Measurements from ENCODE around the gene ABCC1.

Gene ABCC1

GRCh38 chr16:15952265-15952711, 2.9 kb downstream of the ABCC1 start:
- ChIA-PET CTCF (interaction anchor here (0.6 kb wide), 1 partner anchor 71 kb away, joined by 4 read pairs; no protein-coding TSS in a partner anchor), POLR2A (no interaction called here)
- H3K27ac ChIP-seq (ENCODE audit: extremely low read depth, low read depth, low read length): no peak overlapping the region
- H3K9me3 ChIP-seq (ENCODE audit: control insufficient read depth, insufficient read depth, low read depth, low read length): no peaks in the 10 kb centered on the region
- no peak for TF ChIP-seq TCF7L2 (IDR thresholded peaks at IDR 0.05; ENCODE audit: borderline replicate concordance, low read depth, low read length)
- TF ChIP-seq ZNF639 (tag by site-specific recombination; IDR thresholded peaks at IDR 0.05): no peak
- no peak for TF ChIP-seq ZNF140 (tag by site-specific recombination; IDR thresholded peaks at IDR 0.05)
- TF ChIP-seq, protein P1, sequence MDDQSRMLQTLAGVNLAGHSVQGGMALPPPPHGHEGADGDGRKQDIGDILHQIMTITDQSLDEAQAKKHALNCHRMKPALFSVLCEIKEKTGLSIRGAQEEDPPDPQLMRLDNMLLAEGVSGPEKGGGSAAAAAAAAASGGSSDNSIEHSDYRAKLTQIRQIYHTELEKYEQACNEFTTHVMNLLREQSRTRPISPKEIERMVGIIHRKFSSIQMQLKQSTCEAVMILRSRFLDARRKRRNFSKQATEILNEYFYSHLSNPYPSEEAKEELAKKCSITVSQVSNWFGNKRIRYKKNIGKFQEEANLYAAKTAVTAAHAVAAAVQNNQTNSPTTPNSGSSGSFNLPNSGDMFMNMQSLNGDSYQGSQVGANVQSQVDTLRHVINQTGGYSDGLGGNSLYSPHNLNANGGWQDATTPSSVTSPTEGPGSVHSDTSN (CRISPR knock-in tag; IDR thresholded peaks at IDR 0.05): no peak
- TF ChIP-seq ZEB2 (tag by site-specific recombination; IDR thresholded peaks at IDR 0.05): no peak
- no peak for TF ChIP-seq ZSCAN30 (tag by site-specific recombination; IDR thresholded peaks at IDR 0.05)
- no peak for TF ChIP-seq ZNF426 (tag by site-specific recombination; IDR thresholded peaks at IDR 0.05)
- no peak for TF ChIP-seq ZFP69B (tag by site-specific recombination; IDR thresholded peaks at IDR 0.05)
- TF ChIP-seq ZNF792 (tag by site-specific recombination; IDR thresholded peaks at IDR 0.05): no peak
- TF ChIP-seq ZBTB20 (tag by site-specific recombination; IDR thresholded peaks at IDR 0.05): no peak
- TF ChIP-seq GLIS2 (tag by site-specific recombination; IDR thresholded peaks at IDR 0.05): no peak
- no peak for TF ChIP-seq ZNF664 (tag by site-specific recombination; IDR thresholded peaks at IDR 0.05)
- TF ChIP-seq TRIM28 (IDR thresholded peaks at IDR 0.05; ENCODE audit: borderline replicate concordance, low read length): no peak
- TF ChIP-seq ZNF777 (tag by site-specific recombination; IDR thresholded peaks at IDR 0.05; ENCODE audit: borderline replicate concordance): no peak
- TF ChIP-seq GLI2 (tag by site-specific recombination; IDR thresholded peaks at IDR 0.05; ENCODE audit: borderline replicate concordance, low read depth): no peak
- no peak overlapping the region for H3K4me3 ChIP-seq (ENCODE audit: low read depth, low read length)
- 0 out of 2 replicates have a peak, but pooled peaks cover 2% of the 10 kb centered on the region for H3K4me1 ChIP-seq (ENCODE audit: control insufficient read depth, insufficient read depth, low read length)
- H3K36me3 ChIP-seq (ENCODE audit: control insufficient read depth in 2 of 2, insufficient read depth in 1 of 2, low read length in 2 of 2): no peaks in the 10 kb centered on the region

DNA sequence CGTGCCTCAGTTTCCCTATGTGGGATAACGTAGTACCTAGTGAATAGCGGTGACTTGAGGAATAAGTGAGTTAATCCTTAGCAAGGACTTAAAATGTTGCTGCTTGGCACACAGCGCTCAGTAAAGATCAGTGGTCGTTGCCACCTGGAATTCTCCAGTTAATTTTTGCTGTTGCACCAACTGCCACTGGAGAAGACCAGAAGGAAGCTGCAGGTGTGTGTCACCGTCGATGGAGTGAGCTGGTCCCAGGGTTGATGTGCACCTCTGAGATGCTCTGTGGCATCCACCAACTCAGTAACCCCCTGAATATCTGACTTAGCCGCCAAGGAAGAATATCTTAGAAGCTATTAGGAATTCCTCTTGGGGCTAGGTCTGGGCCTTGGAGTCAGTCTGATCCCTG, 4.1 kb downstream of the ABCC1 start:
- Histone ChIP-seq H3K9me3 (ENCODE audit: control insufficient read depth, insufficient read depth, low read depth, low read length) (no peaks in the 10 kb centered on the region), H3K27ac (ENCODE audit: extremely low read depth, low read depth, low read length) (no peak overlapping the region), H3K4me3 (ENCODE audit: low read depth, low read length) (no peak overlapping the region), H3K4me1 (ENCODE audit: control insufficient read depth, insufficient read depth, low read length) (0 out of 2 replicates have a peak, but pooled peaks cover 2% of the 10 kb centered on the region), H3K36me3 (ENCODE audit: control insufficient read depth in 2 of 2, insufficient read depth in 1 of 2, low read length in 2 of 2) (no peaks in the 10 kb centered on the region)
- CTCF ChIA-PET: interaction anchor here (0.7 kb wide), 1 partner anchor 18 kb away, joined by 3 read pairs; no protein-coding TSS in a partner anchor
- POLR2A ChIA-PET: interaction anchor here (0.6 kb wide), 1 partner anchor 147 kb away, joined by 3 read pairs; no protein-coding TSS in a partner anchor
- TF ChIP-seq, protein P2, sequence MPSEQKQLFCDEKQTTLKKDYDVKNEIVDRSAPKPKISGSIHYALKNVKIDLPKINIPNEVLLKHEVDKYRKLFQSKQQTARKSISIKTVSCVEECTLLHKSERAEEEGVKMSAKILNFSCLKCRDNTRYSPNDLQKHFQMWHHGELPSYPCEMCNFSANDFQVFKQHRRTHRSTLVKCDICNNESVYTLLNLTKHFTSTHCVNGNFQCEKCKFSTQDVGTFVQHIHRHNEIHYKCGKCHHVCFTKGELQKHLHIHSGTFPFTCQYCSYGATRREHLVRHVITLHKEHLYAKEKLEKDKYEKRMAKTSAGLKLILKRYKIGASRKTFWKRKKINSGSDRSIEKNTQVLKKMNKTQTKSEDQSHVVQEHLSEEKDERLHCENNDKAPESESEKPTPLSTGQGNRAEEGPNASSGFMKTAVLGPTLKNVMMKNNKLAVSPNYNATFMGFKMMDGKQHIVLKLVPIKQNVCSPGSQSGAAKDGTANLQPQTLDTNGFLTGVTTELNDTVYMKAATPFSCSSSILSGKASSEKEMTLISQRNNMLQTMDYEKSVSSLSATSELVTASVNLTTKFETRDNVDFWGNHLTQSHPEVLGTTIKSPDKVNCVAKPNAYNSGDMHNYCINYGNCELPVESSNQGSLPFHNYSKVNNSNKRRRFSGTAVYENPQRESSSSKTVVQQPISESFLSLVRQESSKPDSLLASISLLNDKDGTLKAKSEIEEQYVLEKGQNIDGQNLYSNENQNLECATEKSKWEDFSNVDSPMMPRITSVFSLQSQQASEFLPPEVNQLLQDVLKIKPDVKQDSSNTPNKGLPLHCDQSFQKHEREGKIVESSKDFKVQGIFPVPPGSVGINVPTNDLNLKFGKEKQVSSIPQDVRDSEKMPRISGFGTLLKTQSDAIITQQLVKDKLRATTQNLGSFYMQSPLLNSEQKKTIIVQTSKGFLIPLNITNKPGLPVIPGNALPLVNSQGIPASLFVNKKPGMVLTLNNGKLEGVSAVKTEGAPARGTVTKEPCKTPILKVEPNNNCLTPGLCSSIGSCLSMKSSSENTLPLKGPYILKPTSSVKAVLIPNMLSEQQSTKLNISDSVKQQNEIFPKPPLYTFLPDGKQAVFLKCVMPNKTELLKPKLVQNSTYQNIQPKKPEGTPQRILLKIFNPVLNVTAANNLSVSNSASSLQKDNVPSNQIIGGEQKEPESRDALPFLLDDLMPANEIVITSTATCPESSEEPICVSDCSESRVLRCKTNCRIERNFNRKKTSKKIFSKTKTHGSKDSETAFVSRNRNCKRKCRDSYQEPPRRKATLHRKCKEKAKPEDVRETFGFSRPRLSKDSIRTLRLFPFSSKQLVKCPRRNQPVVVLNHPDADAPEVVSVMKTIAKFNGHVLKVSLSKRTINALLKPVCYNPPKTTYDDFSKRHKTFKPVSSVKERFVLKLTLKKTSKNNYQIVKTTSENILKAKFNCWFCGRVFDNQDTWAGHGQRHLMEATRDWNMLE (tag by site-specific recombination; conservative IDR thresholded peaks at IDR 0.05; ENCODE audit: low read depth): no peak
- TF ChIP-seq ELK4 (IDR thresholded peaks at IDR 0.05; ENCODE audit: borderline replicate concordance, low read depth, low read length) (no peak), ZBTB20 (tag by site-specific recombination; IDR thresholded peaks at IDR 0.05) (no peak), ZNF133 (tag by site-specific recombination; IDR thresholded peaks at IDR 0.05) (no peak), ZNF292 (tag by site-specific recombination; IDR thresholded peaks at IDR 0.05; ENCODE audit: borderline replicate concordance, low read depth) (no peak), HOXA7 (CRISPR knock-in tag; IDR thresholded peaks at IDR 0.05; ENCODE audit: borderline replicate concordance) (no peak), ZNF155 (tag by site-specific recombination; IDR thresholded peaks at IDR 0.05) (no peak), GLIS2 (tag by site-specific recombination; IDR thresholded peaks at IDR 0.05) (no peak), ZNF529 (tag by site-specific recombination; IDR thresholded peaks at IDR 0.05; ENCODE audit: insufficient replicate concordance) (no peak), ZBTB1 (tag by site-specific recombination; IDR thresholded peaks at IDR 0.05) (no peak), ZBTB7A (tag by site-specific recombination; IDR thresholded peaks at IDR 0.05; ENCODE audit: low read depth) (no peak), ZNF747 (tag by site-specific recombination; IDR thresholded peaks at IDR 0.05) (no peak)
